Endodermal cell (in vitro differentiated cells): Measurements from ENCODE around the gene DDI2. TPM values are rescaled to one million over a fixed set of nuclear protein-coding genes. Genes with fewer than 3 reads are reported as not detected.

ENCODE experiments used
- DNase-seq: peaks from one replicate; pipeline ENCODE4 v3.0.0-alpha.2; 2017
- H3K27ac ChIP-seq: 2 replicates; pipeline ENCODE4 v1.5.1; 2013; ENCODE audit warnings: mild to moderate bottlenecking, low read depth, low read length, moderate library complexity
- H3K27me3 ChIP-seq: 2 replicates; pipeline ENCODE4 v1.6.1; 2013; ENCODE audit warnings: mild to moderate bottlenecking, low read length, moderate library complexity; ENCODE audit not compliant: insufficient read depth, control insufficient read depth, poor library complexity, severe bottlenecking
- H3K36me3 ChIP-seq: 2 replicates; pipeline ENCODE4 v1.7.0; 2013; ENCODE audit warnings: mild to moderate bottlenecking, low read length, moderate library complexity; ENCODE audit not compliant: control insufficient read depth, insufficient read depth
- H3K4me1 ChIP-seq: one replicate; pipeline ENCODE4 v1.7.0; 2013; ENCODE audit warnings: low read length; ENCODE audit not compliant: control insufficient read depth, insufficient read depth
- H3K4me3 ChIP-seq: 2 replicates; pipeline ENCODE4 v1.5.1; 2013; ENCODE audit warnings: mild to moderate bottlenecking, low read length, moderate library complexity
- H3K9ac ChIP-seq: 2 replicates; pipeline ENCODE4 v1.6.1; 2013; ENCODE audit warnings: mild to moderate bottlenecking, low read length, moderate library complexity; ENCODE audit not compliant: poor library complexity, severe bottlenecking; ENCODE audit errors: extremely low read depth
- H3K9me3 ChIP-seq: 2 replicates; pipeline ENCODE4 v1.6.1; 2013; ENCODE audit warnings: mild to moderate bottlenecking, low read length, moderate library complexity; ENCODE audit not compliant: control insufficient read depth
- H3K27ac Mint-ChIP-seq: 2 replicates; pipeline ENCODE4 v1.8.0; 2020; ENCODE audit warnings: mixed read lengths
- H3K27me3 Mint-ChIP-seq: 2 replicates; pipeline ENCODE4 v1.8.0; 2021; ENCODE audit warnings: mild to moderate bottlenecking, mixed read lengths; ENCODE audit not compliant: insufficient read depth
- H3K36me3 Mint-ChIP-seq: 2 replicates; pipeline ENCODE4 v1.8.0; 2020; ENCODE audit warnings: low read depth, mixed read lengths
- H3K4me1 Mint-ChIP-seq: 2 replicates; pipeline ENCODE4 v1.8.0; 2020; ENCODE audit warnings: mixed read lengths
- H3K4me3 Mint-ChIP-seq: 2 replicates; pipeline ENCODE4 v1.8.0; 2020; ENCODE audit warnings: mild to moderate bottlenecking, moderate library complexity, mixed read lengths
- H3K9me3 Mint-ChIP-seq: 2 replicates; pipeline ENCODE4 v1.8.0; 2020; ENCODE audit warnings: mild to moderate bottlenecking, mixed read lengths
- CTCF ChIP-seq: fragments of 200-600 bp; sonication (generic); conservative IDR thresholded peaks from 2 replicates; pipeline ENCODE4 v1.5.0; 2021; ENCODE audit warnings: antibody characterized with exemption, mild to moderate bottlenecking
- WGBS, 2 experiments: methylation state at CpG; one replicate each; pipeline versions ENCODE4 v1.1.5 to v1.1.7; 2013; ENCODE audit warnings: missing lambda C conversion rate in 2 of 2, mixed read lengths in 1 of 2; ENCODE audit not compliant: insufficient coverage in 1 of 2, insufficient read length in 1 of 2; 5-methylcytosine and 5-hydroxymethylcytosine counted together
- total RNA-seq, 2 donors: library from RNA; stranded (reverse); fragmentation: NEBNext Ultra II Directional in 1 of 2; extraction: Animal tissue kit (Norgen Biotek cat#: 25700) in 1 of 2; gene quantifications; 2 replicates in 1 of 2; 3 replicates in 1 of 2; pipeline ENCODE4 v1.2.1, GENCODE V29; 2021

Gene DDI2
- total RNA-seq, 2 donors from 2014 or later = 36.0 to 37.6 TPM

- Mint-ChIP-seq H3K4me3 (no peak overlapping the region), H3K27ac (no peak overlapping the region), H3K9me3 (no peaks in the 10 kb centered on the region), H3K27me3 (no peaks in the 10 kb centered on the region), H3K36me3 (peaks cover 87% of the 10 kb centered on the region), H3K4me1 (no peaks in the 10 kb centered on the region)
- DNase-seq = no peak
- WGBS, 2 experiments = 93 to 97% methylated on average over 2 to 4 of the region's 4 CpGs
- Histone ChIP-seq H3K9me3 (no peaks in the 10 kb centered on the region), H3K27me3 (no peaks in the 10 kb centered on the region), H3K27ac (no peak overlapping the region), H3K4me1 (no peaks in the 10 kb centered on the region), H3K36me3 (peaks cover 85% of the 10 kb centered on the region), H3K4me3 (no peak overlapping the region), H3K9ac (no peak overlapping the region)
- TF ChIP-seq CTCF = no peak
Measured at GRCh38 chr1:15636436-15636835, 19.2 kb downstream of the DDI2 start.

GRCh38 chr1:15637826-15638225 is 20.6 kb downstream of the DDI2 start:
- no peak for TF ChIP-seq CTCF
- no peaks in the 10 kb centered on the region for H3K27me3 Mint-ChIP-seq
- Histone ChIP-seq H3K27ac (no peak overlapping the region), H3K4me1 (no peaks in the 10 kb centered on the region), H3K9ac (no peak overlapping the region), H3K27me3 (no peaks in the 10 kb centered on the region), H3K9me3 (no peaks in the 10 kb centered on the region), H3K4me3 (no peak overlapping the region), H3K36me3 (peaks cover 83% of the 10 kb centered on the region)
- no peak for DNase-seq
- peaks cover 86% of the 10 kb centered on the region for H3K36me3 Mint-ChIP-seq
- no peaks in the 10 kb centered on the region for H3K9me3 Mint-ChIP-seq
- no peak overlapping the region for H3K27ac Mint-ChIP-seq
- no peaks in the 10 kb centered on the region for H3K4me1 Mint-ChIP-seq
- H3K4me3 Mint-ChIP-seq = no peak overlapping the region
- WGBS, 2 experiments = 90 to 96% methylated on average over 3 to 4 of the region's 4 CpGs

- H3K4me3 Mint-ChIP-seq = no peak overlapping the region
- no peak for DNase-seq
- Histone ChIP-seq H3K27me3 (no peaks in the 10 kb centered on the region), H3K36me3 (peaks cover 83% of the 10 kb centered on the region), H3K4me1 (no peaks in the 10 kb centered on the region), H3K9me3 (no peaks in the 10 kb centered on the region), H3K4me3 (no peak overlapping the region), H3K9ac (no peak overlapping the region), H3K27ac (no peak overlapping the region)
- peaks cover 86% of the 10 kb centered on the region for H3K36me3 Mint-ChIP-seq
- no peaks in the 10 kb centered on the region for H3K27me3 Mint-ChIP-seq
- no peak overlapping the region for H3K27ac Mint-ChIP-seq
- no peaks in the 10 kb centered on the region for H3K4me1 Mint-ChIP-seq
- TF ChIP-seq CTCF = no peak
- no peaks in the 10 kb centered on the region for H3K9me3 Mint-ChIP-seq
Measured at GRCh38 chr1:15639262-15639661, 22.0 kb downstream of the DDI2 start.
